Stomach smooth muscle (tissue), 2 donors: Measurements from ENCODE around the gene FAM118B.

ENCODE experiments used
- H3K27ac ChIP-seq: one replicate; pipeline ENCODE4 v1.7.0; 2013; ENCODE audit warnings: mild to moderate bottlenecking, low read length, inconsistent platforms
- H3K27me3 ChIP-seq, 2 donors: one replicate each; pipeline ENCODE4 v1.7.0; 2013; ENCODE audit warnings: low read length in 2 of 2; ENCODE audit not compliant: insufficient read depth in 2 of 2, control insufficient read depth in 1 of 2
- H3K36me3 ChIP-seq, 2 donors: one replicate each; pipeline ENCODE4 v1.7.0; 2013; ENCODE audit warnings: low read length in 2 of 2; ENCODE audit not compliant: control insufficient read depth in 2 of 2, insufficient read depth in 2 of 2
- H3K4me1 ChIP-seq: one replicate; pipeline ENCODE4 v1.7.0; 2013; ENCODE audit warnings: low read length; ENCODE audit not compliant: control insufficient read depth, insufficient read depth
- H3K4me3 ChIP-seq, 2 donors: one replicate each; pipeline ENCODE4 v1.7.0; 2013; ENCODE audit warnings: low read length in 2 of 2
- H3K9ac ChIP-seq, 2 donors: one replicate each; pipeline ENCODE4 v1.7.0; 2013; ENCODE audit warnings: low read length in 2 of 2, mild to moderate bottlenecking in 1 of 2
- H3K9me3 ChIP-seq, 2 donors: one replicate each; pipeline ENCODE4 v1.7.0; 2013; ENCODE audit warnings: low read length in 2 of 2; ENCODE audit not compliant: control insufficient read depth in 2 of 2
- donor health status: healthy.
- donor health status: Pancreatic carcinoma.

The FAM118B gene

DNA sequence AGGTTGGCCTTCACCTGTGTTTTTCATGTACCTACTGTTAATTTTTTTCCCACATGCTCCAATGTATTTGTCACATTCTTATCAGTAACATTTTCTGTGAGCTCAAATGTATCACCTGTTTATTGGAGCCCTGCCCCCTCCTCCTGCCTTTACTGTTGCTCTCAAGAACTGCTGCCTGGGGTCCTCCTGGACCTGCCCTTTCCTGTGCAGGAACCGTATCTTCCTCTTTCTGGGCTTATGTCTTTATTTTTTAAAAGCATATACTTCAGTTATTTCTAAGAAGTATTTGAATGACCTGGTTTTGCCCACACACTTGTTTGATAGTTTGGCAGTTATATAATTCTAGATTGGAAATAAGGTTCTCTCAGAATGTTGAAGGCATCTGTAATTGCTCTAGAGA is 5.9 kb downstream of the FAM118B start:
- no peaks in the 10 kb centered on the region for H3K27me3 ChIP-seq
- no peak overlapping the region for H3K4me3 ChIP-seq
- no peaks in the 10 kb centered on the region for H3K36me3 ChIP-seq
- H3K27ac ChIP-seq = no peak overlapping the region
- H3K4me1 ChIP-seq = peaks cover 4% of the 10 kb centered on the region
- no peaks in the 10 kb centered on the region for H3K9me3 ChIP-seq
- no peak overlapping the region for H3K9ac ChIP-seq

DNA sequence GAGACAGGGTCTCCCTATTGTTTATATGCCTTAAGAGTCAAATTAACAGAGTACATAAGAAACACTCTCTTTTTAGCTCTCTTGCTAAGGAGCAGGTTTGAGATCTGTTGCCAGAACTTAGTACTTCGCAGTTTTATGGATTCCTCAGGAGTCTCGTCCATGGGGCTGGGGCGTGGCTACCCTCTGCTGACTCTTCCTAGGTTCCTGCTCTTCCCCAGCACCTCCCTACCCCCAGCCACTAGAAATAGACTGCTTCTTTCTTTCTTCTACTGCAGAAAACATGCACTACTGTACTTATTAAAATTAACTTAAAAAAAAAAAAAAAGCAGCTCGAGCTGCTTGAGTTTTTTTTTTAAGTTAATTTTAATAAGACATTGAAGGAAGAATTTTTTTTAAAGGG is 8.0 kb downstream of the FAM118B start:
- no peaks in the 10 kb centered on the region for H3K27me3 ChIP-seq
- H3K4me1 ChIP-seq = no peaks in the 10 kb centered on the region
- H3K27ac ChIP-seq = no peak overlapping the region
- H3K4me3 ChIP-seq = no peak overlapping the region
- H3K9ac ChIP-seq = no peak overlapping the region
- H3K9me3 ChIP-seq = no peaks in the 10 kb centered on the region
- no peaks in the 10 kb centered on the region for H3K36me3 ChIP-seq

DNA sequence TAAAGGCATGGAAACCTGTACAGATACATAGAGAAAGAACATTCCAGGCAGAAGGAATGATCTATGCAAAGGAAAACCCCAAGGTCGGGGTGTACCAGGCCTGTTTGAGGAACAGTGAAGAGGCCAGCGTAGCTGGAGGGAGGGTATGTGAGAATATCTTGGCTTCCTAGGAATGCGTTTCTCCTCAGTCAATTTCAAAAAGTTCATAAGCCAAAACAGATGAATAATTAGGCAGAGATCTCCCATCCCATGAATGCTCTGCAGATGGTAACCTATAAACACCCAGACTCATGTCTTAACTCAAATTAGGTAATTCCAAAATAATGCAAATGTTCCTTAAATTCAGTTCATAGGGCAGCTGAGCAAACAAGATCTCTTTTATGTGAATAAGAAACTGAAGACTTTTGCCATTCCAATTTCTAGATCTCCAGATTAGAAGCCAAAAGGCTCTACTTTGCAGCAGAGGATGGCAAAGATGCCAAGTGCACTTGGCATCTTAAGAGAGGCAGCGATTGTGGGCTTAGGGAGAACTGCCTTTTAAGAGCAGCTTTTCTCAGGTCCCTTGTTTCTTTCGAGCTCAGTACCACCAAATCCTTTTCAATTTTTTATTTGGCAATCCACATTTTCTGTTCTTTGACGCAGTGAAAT is 13.2 kb downstream of the FAM118B start:
- Histone ChIP-seq H3K36me3 (no peaks in the 10 kb centered on the region), H3K27ac (no peak overlapping the region), H3K9me3 (no peaks in the 10 kb centered on the region), H3K27me3 (no peaks in the 10 kb centered on the region), H3K9ac (no peak overlapping the region), H3K4me1 (no peaks in the 10 kb centered on the region), H3K4me3 (no peak overlapping the region)

DNA sequence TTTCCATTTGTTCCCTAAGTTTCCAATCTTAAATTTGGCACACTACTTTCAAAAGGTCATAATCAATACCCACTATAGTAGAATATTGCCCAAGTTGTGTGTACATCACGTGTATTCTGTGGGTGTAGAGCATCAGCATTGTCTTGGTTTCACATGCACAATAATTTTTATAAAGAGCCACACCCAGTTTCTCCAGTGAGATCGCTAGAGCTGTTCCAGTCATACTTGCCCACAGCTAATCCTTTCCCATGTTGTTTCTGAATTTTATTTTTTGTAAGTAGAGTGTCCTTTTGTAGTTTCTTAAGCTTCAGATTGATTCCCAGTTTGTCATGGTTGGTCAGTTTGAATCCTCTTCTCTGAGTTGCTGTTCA is 13.7 kb downstream of the FAM118B start:
- Histone ChIP-seq H3K36me3 (peaks cover 0 to 2% of the 10 kb centered on the region in 2 donors), H3K9me3 (no peaks in the 10 kb centered on the region), H3K9ac (no peak overlapping the region), H3K27me3 (no peaks in the 10 kb centered on the region), H3K27ac (no peak overlapping the region), H3K4me3 (no peak overlapping the region), H3K4me1 (no peaks in the 10 kb centered on the region)

DNA sequence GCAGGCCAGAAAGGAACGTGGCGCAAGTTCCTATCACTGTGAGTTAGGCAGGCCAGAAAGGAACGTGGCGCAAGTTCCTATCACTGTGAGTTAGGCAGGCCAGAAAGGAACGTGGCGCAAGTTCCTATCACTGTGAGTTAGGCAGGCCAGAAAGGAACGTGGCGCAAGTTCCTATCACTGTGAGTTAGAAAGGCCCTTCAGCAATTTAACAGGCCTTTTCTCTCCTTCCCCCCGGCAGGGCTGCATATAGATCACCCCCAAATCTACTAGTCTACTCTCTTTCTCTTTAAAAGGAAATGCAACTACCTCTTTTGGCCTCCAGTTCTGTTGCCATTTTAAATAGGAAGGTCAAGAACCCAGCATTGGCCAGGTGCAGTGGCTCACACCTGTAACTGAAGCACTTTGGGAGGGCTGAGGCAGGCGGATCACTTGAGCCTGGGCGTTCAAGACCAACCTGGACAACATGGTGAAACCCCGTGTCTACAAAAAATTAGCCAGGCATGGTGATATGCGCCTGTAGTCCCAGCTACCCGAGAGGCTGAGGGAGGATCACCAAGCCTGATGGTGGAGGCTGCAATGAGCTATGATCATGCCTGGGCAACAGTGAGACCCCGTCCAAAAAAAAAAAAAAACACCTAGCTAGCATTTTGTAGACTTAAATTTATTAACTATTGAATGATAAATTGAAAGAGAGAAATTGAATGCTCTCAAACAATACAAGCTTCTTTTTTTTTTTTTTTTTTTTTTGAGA is 14.9 kb downstream of the FAM118B start:
- Histone ChIP-seq H3K27ac (no peak overlapping the region), H3K9me3 (no peaks in the 10 kb centered on the region), H3K36me3 (peaks cover 0 to 2% of the 10 kb centered on the region in 2 donors), H3K27me3 (no peaks in the 10 kb centered on the region), H3K4me1 (no peaks in the 10 kb centered on the region), H3K4me3 (no peak overlapping the region), H3K9ac (no peak overlapping the region)

DNA sequence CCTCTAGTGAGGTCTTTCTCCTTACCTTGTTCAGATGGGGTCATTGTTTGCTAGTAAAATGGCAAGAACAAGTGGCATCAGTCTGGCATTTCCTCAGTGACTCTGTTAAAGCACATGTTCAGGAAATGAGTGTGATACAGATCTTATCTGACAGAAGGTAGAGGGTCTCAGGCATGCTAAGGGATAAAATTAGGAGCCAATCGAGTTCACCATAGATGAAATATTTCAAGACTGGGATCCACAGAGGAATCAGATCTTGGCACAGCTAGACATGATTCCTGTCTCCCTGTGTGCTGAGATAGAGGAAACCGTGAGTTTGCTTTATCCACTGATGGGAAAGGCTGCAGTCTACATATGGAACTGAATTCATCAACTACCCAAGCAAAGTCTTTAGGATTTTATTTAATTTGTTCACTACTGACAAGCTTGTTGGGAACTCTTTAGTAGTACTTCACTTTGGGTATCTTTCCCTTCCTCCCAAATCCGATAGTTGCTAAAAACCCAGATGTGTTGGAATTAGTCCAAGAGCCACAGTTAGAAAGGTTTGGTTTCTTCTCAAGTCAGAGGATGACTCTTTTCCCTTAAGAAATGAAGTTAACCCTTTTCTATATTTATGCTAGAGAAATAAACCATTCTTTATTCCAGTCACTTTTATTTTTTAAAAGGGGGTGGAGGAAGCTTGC is 18.4 kb downstream of the FAM118B start:
- H3K9ac ChIP-seq = no peak overlapping the region
- no peak overlapping the region for H3K27ac ChIP-seq
- H3K36me3 ChIP-seq = peaks cover 0 to 2% of the 10 kb centered on the region in 2 donors
- H3K9me3 ChIP-seq = no peaks in the 10 kb centered on the region
- no peak overlapping the region for H3K4me3 ChIP-seq
- H3K27me3 ChIP-seq = no peaks in the 10 kb centered on the region
- H3K4me1 ChIP-seq = no peaks in the 10 kb centered on the region

DNA sequence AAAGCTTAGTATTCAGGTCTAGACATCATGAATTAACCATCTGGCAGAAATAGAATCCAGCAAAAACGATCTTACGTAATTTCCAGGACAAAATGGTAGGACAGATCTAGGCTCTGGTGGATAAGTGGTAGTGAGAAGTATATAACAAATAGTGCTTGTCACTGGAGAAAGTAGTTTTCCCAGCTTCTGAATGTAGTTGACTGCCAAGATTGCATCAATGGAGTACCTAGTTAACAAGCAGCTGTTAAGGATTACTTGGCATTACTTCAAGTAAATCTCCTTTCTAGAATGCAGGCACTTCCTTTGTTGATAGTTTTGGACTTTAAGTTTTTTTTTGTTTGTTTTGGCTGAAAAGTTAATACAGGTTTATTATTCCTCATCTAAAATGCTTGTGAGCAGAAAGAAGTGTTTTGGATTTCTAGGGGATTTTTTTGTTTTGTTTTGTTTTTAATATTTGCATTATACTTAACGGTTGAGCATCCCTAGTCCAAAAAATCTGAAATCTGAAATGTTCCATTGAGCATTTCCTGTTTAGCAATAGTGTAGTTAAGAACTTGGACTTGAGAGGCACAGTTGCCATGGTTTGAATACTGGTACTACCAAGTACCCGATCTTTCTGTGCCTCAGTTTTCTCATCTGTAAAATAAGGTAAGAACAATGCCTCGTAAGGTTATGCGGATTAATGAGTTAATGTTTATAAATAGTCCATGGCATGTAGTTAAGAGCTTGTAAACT is 20.3 kb downstream of the FAM118B start:
- no peak overlapping the region for H3K27ac ChIP-seq
- H3K4me3 ChIP-seq = no peak overlapping the region
- no peaks in the 10 kb centered on the region for H3K4me1 ChIP-seq
- H3K36me3 ChIP-seq = peaks cover 5 to 6% of the 10 kb centered on the region in 2 donors
- no peaks in the 10 kb centered on the region for H3K27me3 ChIP-seq
- no peak overlapping the region for H3K9ac ChIP-seq
- H3K9me3 ChIP-seq = no peaks in the 10 kb centered on the region

DNA sequence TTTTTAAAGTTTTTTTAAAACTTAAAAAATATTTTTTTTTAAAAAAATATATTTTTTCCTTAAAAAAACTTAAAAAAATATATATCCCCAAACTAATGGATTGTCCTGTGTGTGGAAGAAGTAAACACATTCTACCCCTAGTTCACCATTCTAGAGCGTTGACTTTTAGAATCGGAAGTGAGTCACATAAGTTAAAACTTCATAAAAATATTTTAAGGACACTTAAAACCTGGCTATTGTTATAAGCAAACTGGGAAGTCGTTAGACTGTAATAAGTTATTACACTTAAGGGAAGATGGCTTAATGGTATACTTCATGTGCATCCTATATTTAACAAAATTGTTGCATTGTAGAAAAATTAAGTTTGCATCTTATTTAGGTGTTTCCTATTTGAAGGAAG is 21.1 kb downstream of the FAM118B start:
- Histone ChIP-seq H3K27me3 (no peaks in the 10 kb centered on the region), H3K4me3 (no peak overlapping the region), H3K9me3 (no peaks in the 10 kb centered on the region), H3K9ac (no peak overlapping the region), H3K36me3 (peaks cover 5 to 6% of the 10 kb centered on the region in 2 donors), H3K27ac (no peak overlapping the region), H3K4me1 (no peaks in the 10 kb centered on the region)

DNA sequence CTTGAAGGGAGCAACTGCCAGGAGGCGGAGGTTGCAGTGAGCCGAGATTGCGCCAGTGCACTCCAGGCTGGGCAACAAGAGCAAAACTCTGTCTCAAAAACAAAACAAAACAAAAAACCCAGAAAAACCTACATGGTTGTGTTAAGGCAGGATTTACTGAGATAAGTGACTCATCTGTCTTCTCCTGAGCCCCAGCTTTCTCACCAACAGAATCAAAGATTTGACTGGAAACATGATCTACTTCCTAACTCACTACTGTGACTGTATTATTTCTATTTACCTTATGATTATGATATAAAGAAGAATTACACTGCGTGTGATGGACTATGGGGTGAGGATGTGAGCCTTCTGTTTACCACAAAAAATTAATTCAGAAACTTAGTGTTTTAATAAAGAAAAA is 21.8 kb downstream of the FAM118B start:
- no peak overlapping the region for H3K4me3 ChIP-seq
- H3K27ac ChIP-seq = no peak overlapping the region

DNA sequence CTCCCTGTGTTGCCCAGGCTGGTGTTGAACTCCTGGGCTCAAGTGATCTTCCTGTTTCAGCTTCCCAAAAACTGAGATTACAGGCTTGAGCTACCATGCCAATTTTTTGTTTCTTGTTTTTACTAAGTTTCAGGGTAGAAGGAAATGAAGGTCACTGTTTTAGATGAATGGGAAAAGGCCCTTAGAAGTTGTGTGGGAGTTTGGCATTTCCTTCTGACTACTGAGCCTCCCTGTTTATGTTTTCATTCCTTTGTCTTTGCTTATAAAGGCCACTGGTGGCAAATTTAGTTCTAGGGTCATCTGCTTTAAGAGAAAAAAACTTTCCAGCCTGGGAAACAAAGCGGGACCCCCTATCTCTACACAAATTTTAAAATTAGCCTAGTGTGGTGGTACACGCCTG is 35.1 kb downstream of the FAM118B start:
- Histone ChIP-seq H3K36me3 (peaks cover 12 to 17% of the 10 kb centered on the region in 2 donors), H3K27ac (no peak overlapping the region), H3K27me3 (no peaks in the 10 kb centered on the region), H3K9ac (no peak overlapping the region), H3K4me3 (no peak overlapping the region), H3K4me1 (peaks cover 2% of the 10 kb centered on the region), H3K9me3 (no peaks in the 10 kb centered on the region)

More for the DNA sequence above, 21.8 kb downstream of the FAM118B start:
- no peaks in the 10 kb centered on the region for H3K4me1 ChIP-seq
- H3K36me3 ChIP-seq = peaks cover 7 to 8% of the 10 kb centered on the region in 2 donors
- H3K9me3 ChIP-seq = no peaks in the 10 kb centered on the region
- H3K27me3 ChIP-seq = no peaks in the 10 kb centered on the region
- H3K9ac ChIP-seq = no peak overlapping the region
